Naive thymus-derived CD8-positive, alpha-beta T cell (primary cell): ENCODE results near the gene R3HDM4. TPM values are rescaled to one million over a fixed set of nuclear protein-coding genes. Genes with fewer than 3 reads are reported as not detected.
A peak's percentile ranks its signal among the peaks of the same experiment; 100 is the strongest.
"Not testable (repeated sequence)": the region's sequence is repeated elsewhere in the genome, so short reads cannot be mapped to it uniquely, and the experiment has no call there.

Experiments used
- ATAC-seq, 2 donors: fragments of 150-1000 bp; cut with Tn5 transposase in 1 of 2; sonication (Bioruptor Pico), chemical (Tn5 transposase) in 1 of 2; 1 replicate in 1 of 2; 2 replicates in 1 of 2; pipeline ENCODE4 v1.10.0; 2021; ENCODE audit warnings: mild to moderate bottlenecking in 2 of 2, moderate library complexity in 2 of 2
- POLR2A ChIA-PET: fragments of 350-600 bp; sonication (Branson Sonifier 250); formaldehyde crosslinking; loops from one replicate; lab custom pipeline; 2021; ENCODE audit warnings: antibody characterized with exemption; lab: Charles Lee
- DNase-seq, 10 donors: peaks; one replicate each; pipeline versions ENCODE4 v3.0.0 to v3.0.0-alpha.2; 2020 to 2022
- H3K27ac Mint-ChIP-seq, 10 donors: one replicate each; pipeline ENCODE4 v1.8.0; 2020 to 2022; ENCODE audit warnings: mild to moderate bottlenecking in 10 of 10, mixed read lengths in 10 of 10, moderate library complexity in 4 of 10, inconsistent platforms in 1 of 10
- H3K27me3 Mint-ChIP-seq, 5 donors: one replicate each; pipeline ENCODE4 v1.8.0; 2021 to 2022; ENCODE audit warnings: mixed read lengths in 5 of 5
- H3K36me3 Mint-ChIP-seq, 3 donors: one replicate each; pipeline ENCODE4 v1.8.0; 2020 to 2022; ENCODE audit warnings: mixed read lengths in 3 of 3, mild to moderate bottlenecking in 2 of 3, inconsistent platforms in 1 of 3
- H3K4me1 Mint-ChIP-seq, 4 donors: one replicate each; pipeline ENCODE4 v1.8.0; 2021 to 2022; ENCODE audit warnings: mixed read lengths in 4 of 4
- H3K4me3 Mint-ChIP-seq, 10 donors: one replicate each; pipeline ENCODE4 v1.8.0; 2020 to 2022; ENCODE audit warnings: mild to moderate bottlenecking in 10 of 10, mixed read lengths in 10 of 10, moderate library complexity in 6 of 10, inconsistent platforms in 1 of 10
- H3K9me3 Mint-ChIP-seq, 9 donors: one replicate each; pipeline ENCODE4 v1.8.0; 2020 to 2022; ENCODE audit warnings: mixed read lengths in 9 of 9, mild to moderate bottlenecking in 3 of 9, inconsistent platforms in 1 of 9, moderate library complexity in 1 of 9
- polyA plus RNA-seq, 3 donors: library from polyadenylated mRNA; unstranded; fragments of 300-500 nt; fragmentation: Illumina TruSeq; gene quantifications; one replicate each; pipeline ENCODE4 v1.2.3, GENCODE V29; 2021
- total RNA-seq, 8 experiments: library from RNA in 2 of 8; stranded (reverse) in 2 of 8; gene quantifications; one replicate each; pipeline ENCODE4 v1.2.3 and lab custom pipeline; 2021 to 2026

The R3HDM4 gene
- total and polyA plus RNA-seq, 5 experiments from 2014 or later, result 137 to 238 (median 182) TPM

- DNase-seq, result no peak
- no peaks in the 10 kb centered on the region for H3K9me3 Mint-ChIP-seq
Measured at GRCh38 chr19:882871-883497, 30.0 kb downstream of the R3HDM4 start.

GRCh38 chr19:881385-882071 is 31.5 kb downstream of the R3HDM4 start:
- no peak overlapping the region for H3K4me3 Mint-ChIP-seq
- no peak for DNase-seq
- no peak overlapping the region for H3K27ac Mint-ChIP-seq
- peaks cover 0 to 22% (median 2%) of the 10 kb centered on the region in 3 donors for H3K36me3 Mint-ChIP-seq
- no peaks in the 10 kb centered on the region for H3K9me3 Mint-ChIP-seq
- H3K4me1 Mint-ChIP-seq, result peaks cover 0 to 2% (median under 1%) of the 10 kb centered on the region in 4 donors
- ATAC-seq, result no peak
- POLR2A ChIA-PET, result interaction anchor here (1.0 to 2.1 kb wide), 6 partner anchors 10 to 34 kb away, joined by 3 to 12 read pairs (median 3); partner anchors contain the start of genes MED16 and RNU6-9
- H3K27me3 Mint-ChIP-seq, result no peaks in the 10 kb centered on the region

More at GRCh38 chr19:882871-883497, 30.0 kb downstream of the R3HDM4 start:
- H3K4me1 Mint-ChIP-seq, result peaks cover 0 to 7% (median 1%) of the 10 kb centered on the region in 4 donors
- POLR2A ChIA-PET, result interaction anchor here (0.6 to 2.1 kb wide), 6 partner anchors 9 to 232 kb away, joined by 3 to 12 read pairs (median 3); partner anchors contain the start of genes MED16 and RNU6-9
- H3K36me3 Mint-ChIP-seq, result peaks cover 0 to 31% (median 2%) of the 10 kb centered on the region in 3 donors
- no peaks in the 10 kb centered on the region for H3K27me3 Mint-ChIP-seq
- no peak overlapping the region for H3K4me3 Mint-ChIP-seq
- ATAC-seq, result no peak
- H3K27ac Mint-ChIP-seq, result no peak overlapping the region

GRCh38 chr19:879711-880438 is 33.1 kb downstream of the R3HDM4 start:
- H3K36me3 Mint-ChIP-seq, result peaks cover 0 to 17% (median 0%) of the 10 kb centered on the region in 3 donors
- no peak overlapping the region for H3K4me3 Mint-ChIP-seq
- POLR2A ChIA-PET, result interaction anchor here (0.9 to 2.6 kb wide), 3 partner anchors 13 to 16 kb away, joined by 5 to 12 read pairs (median 6); partner anchors contain the start of genes MED16 and RNU6-9
- no peak overlapping the region for H3K27ac Mint-ChIP-seq
- H3K4me1 Mint-ChIP-seq, result peaks cover 0 to 2% (median under 1%) of the 10 kb centered on the region in 4 donors
- no peaks in the 10 kb centered on the region for H3K27me3 Mint-ChIP-seq
- DNase-seq (no peak), ATAC-seq (no peak)
- H3K9me3 Mint-ChIP-seq, result no peaks in the 10 kb centered on the region

- H3K27me3 Mint-ChIP-seq, ATAC-seq, DNase-seq, H3K4me1 Mint-ChIP-seq, H3K4me3 Mint-ChIP-seq, H3K9me3 Mint-ChIP-seq: not testable (repeated sequence)
- H3K36me3 Mint-ChIP-seq, result peaks cover 0 to 17% (median 0%) of the 10 kb centered on the region in 3 donors
- H3K27ac Mint-ChIP-seq, result peak overlapping the region in 1 of 10 donors; percentile 63
- POLR2A ChIA-PET, result interaction anchor here (0.7 to 2.6 kb wide), 5 partner anchors 10 to 29 kb away, joined by 3 to 12 read pairs (median 3); partner anchors contain the start of genes CFD, MED16 and RNU6-9
Measured at GRCh38 chr19:878751-879561, 34.1 kb downstream of the R3HDM4 start.

- POLR2A ChIA-PET, result interaction anchor here (0.7 to 2.6 kb wide), 4 partner anchors 10 to 29 kb away, joined by 3 to 12 read pairs (median 3); partner anchors contain the start of genes MED16 and RNU6-9
- H3K27ac Mint-ChIP-seq, H3K27me3 Mint-ChIP-seq, H3K4me3 Mint-ChIP-seq, ATAC-seq, H3K9me3 Mint-ChIP-seq, DNase-seq, H3K4me1 Mint-ChIP-seq: not testable (repeated sequence)
- peaks cover 0 to 13% (median 0%) of the 10 kb centered on the region in 3 donors for H3K36me3 Mint-ChIP-seq
Measured at GRCh38 chr19:877992-878660, 34.9 kb downstream of the R3HDM4 start.

- Mint-ChIP-seq H3K27me3 (no peaks in the 10 kb centered on the region), H3K27ac (no peak overlapping the region), H3K9me3 (no peaks in the 10 kb centered on the region), H3K4me3 (no peak overlapping the region), H3K4me1 (peaks cover 1 to 9% (median 8%) of the 10 kb centered on the region in 4 donors), H3K36me3 (peaks cover 0 to 11% (median 0%) of the 10 kb centered on the region in 3 donors)
- ATAC-seq (no peak), DNase-seq (no peak)
- POLR2A ChIA-PET, result interaction anchor here (0.6 to 1.2 kb wide), 2 partner anchors 13 to 25 kb away, joined by 3 read pairs; no protein-coding TSS in a partner anchor
Measured at GRCh38 chr19:876780-877314, 36.2 kb downstream of the R3HDM4 start.

GRCh38 chr19:876089-876488 is 36.9 kb downstream of the R3HDM4 start:
- H3K36me3 Mint-ChIP-seq, result peaks cover 0 to 9% (median 2%) of the 10 kb centered on the region in 3 donors
- DNase-seq, result no peak
- peaks cover 3 to 12% (median 10%) of the 10 kb centered on the region in 4 donors for H3K4me1 Mint-ChIP-seq
- H3K27me3 Mint-ChIP-seq, result peaks cover 0 to 2% (median 0%) of the 10 kb centered on the region in 5 donors
- POLR2A ChIA-PET, result interaction anchor here (0.6 to 3.3 kb wide), 3 partner anchors 12 to 30 kb away, joined by 3 to 17 read pairs (median 3); partner anchors contain the start of genes MED16 and RNU6-9
- peak overlapping the region in 1 of 10 donors; percentile 76 for H3K27ac Mint-ChIP-seq
- ATAC-seq, result no peak
- H3K4me3 Mint-ChIP-seq, result no peak overlapping the region
- no peaks in the 10 kb centered on the region for H3K9me3 Mint-ChIP-seq

GRCh38 chr19:875265-875879 is 37.6 kb downstream of the R3HDM4 start:
- Mint-ChIP-seq H3K4me3 (no peak overlapping the region), H3K27me3 (peaks cover 0 to 2% (median 0%) of the 10 kb centered on the region in 5 donors), H3K4me1 (peaks cover 4 to 14% (median 10%) of the 10 kb centered on the region in 4 donors), H3K9me3 (no peaks in the 10 kb centered on the region), H3K36me3 (peaks cover 0 to 9% (median 2%) of the 10 kb centered on the region in 3 donors), H3K27ac (peak overlapping the region in 2 of 10 donors; percentile 48 to 69)
- ATAC-seq, result no peak
- POLR2A ChIA-PET, result interaction anchor here (0.8 to 3.3 kb wide), 2 partner anchors 16 to 18 kb away, joined by 3 to 17 read pairs; partner anchors contain the start of genes MED16 and RNU6-9
- no peak for DNase-seq

GRCh38 chr19:873561-874041 is 39.4 kb downstream of the R3HDM4 start:
- no peak for ATAC-seq
- no peaks in the 10 kb centered on the region for H3K9me3 Mint-ChIP-seq
- POLR2A ChIA-PET, result interaction anchor here (0.6 to 3.3 kb wide), 8 partner anchors 9 to 321 kb away, joined by 3 to 19 read pairs (median 4); partner anchors contain the start of genes MED16 and RNU6-9

GRCh38 chr19:873084-873483 is 39.9 kb downstream of the R3HDM4 start:
- Mint-ChIP-seq H3K36me3 (peaks cover 0 to 23% (median 4%) of the 10 kb centered on the region in 3 donors), H3K27me3 (peaks cover 0 to 2% (median 0%) of the 10 kb centered on the region in 5 donors), H3K4me1 (peaks cover 6 to 15% (median 11%) of the 10 kb centered on the region in 4 donors), H3K4me3 (peak overlapping the region in 6 of 10 donors; percentile 37 to 82 (median 68)), H3K9me3 (no peaks in the 10 kb centered on the region), H3K27ac (peak overlapping the region in 7 of 10 donors; percentile 11 to 84 (median 59))
- POLR2A ChIA-PET, result interaction anchor here (0.6 to 3.3 kb wide), 17 partner anchors 9 to 321 kb away, joined by 3 to 23 read pairs (median 6); partner anchors contain the start of genes ARHGAP45, MED16, R3HDM4 and RNU6-9
- peak; percentile 73 to 86 for ATAC-seq
- DNase-seq, result peak; percentile 49 to 93 (median 74)

More at GRCh38 chr19:873561-874041, 39.4 kb downstream of the R3HDM4 start:
- Mint-ChIP-seq H3K36me3 (peaks cover 0 to 21% (median 4%) of the 10 kb centered on the region in 3 donors), H3K27me3 (peaks cover 0 to 2% (median 0%) of the 10 kb centered on the region in 5 donors), H3K4me3 (no peak overlapping the region), H3K27ac (peak overlapping the region in 1 of 10 donors; percentile 11), H3K4me1 (peaks cover 6 to 15% (median 11%) of the 10 kb centered on the region in 4 donors)
- no peak for DNase-seq
